GM21360 (cell line): ENCODE measurements around the gene CIDEC.

ENCODE experiments used
- ATAC-seq: cut with Tn5 transposase; IDR thresholded peaks from one replicate; pipeline ENCODE4 v1.9.1; 2021; ENCODE audit warnings: mild to moderate bottlenecking, moderate library complexity; ENCODE audit not compliant: unreplicated experiment

Gene CIDEC

GRCh38 chr3:9817436-9817835, 62.6 kb downstream of the CIDEC start:
- no peak for ATAC-seq
